T-helper 9 cell (primary cell): ENCODE measurements around the gene MAL.
A peak's percentile ranks its signal among the peaks of the same experiment; 100 is the strongest.
"Not testable (repeated sequence)": the region's sequence is repeated elsewhere in the genome, so short reads cannot be mapped to it uniquely, and the experiment has no call there.

ENCODE experiments used
- DNase-seq: peaks from one replicate; pipeline ENCODE4 v3.0.0-alpha.2; 2020

Gene MAL

GRCh38 chr2:95063086-95063958 is 37.8 kb downstream of the MAL start:
- no peak for DNase-seq

- no peak for DNase-seq
These were observed 42.7 kb downstream of the MAL start for GRCh38 chr2:95068256-95068655.

GRCh38 chr2:95069465-95069864 is 44.0 kb downstream of the MAL start:
- DNase-seq: no peak

- no peak for DNase-seq
These were observed 46.3 kb downstream of the MAL start for GRCh38 chr2:95071856-95072255.

GRCh38 chr2:95072424-95072823 is 46.9 kb downstream of the MAL start:
- no peak for DNase-seq

- no peak for DNase-seq
These were observed 48.6 kb downstream of the MAL start for GRCh38 chr2:95073856-95074662.

- peak; percentile 30 for DNase-seq
These were observed 49.3 kb downstream of the MAL start for GRCh38 chr2:95074663-95075439.

GRCh38 chr2:95075440-95076132 is 50.1 kb downstream of the MAL start:
- DNase-seq: no peak

- DNase-seq: peak; percentile 88
These were observed 51.4 kb downstream of the MAL start for GRCh38 chr2:95076705-95077529.

GRCh38 chr2:95077530-95077825 is 52.0 kb downstream of the MAL start:
- DNase-seq: no peak

GRCh38 chr2:95077861-95078603 is 52.5 kb downstream of the MAL start:
- no peak for DNase-seq

GRCh38 chr2:95079199-95079683 is 53.7 kb downstream of the MAL start:
- DNase-seq: no peak

GRCh38 chr2:95082477-95082876 is 57.0 kb downstream of the MAL start:
- no peak for DNase-seq

GRCh38 chr2:95086017-95086416 is 60.5 kb downstream of the MAL start:
- DNase-seq: no peak

- no peak for DNase-seq
These were observed 61.9 kb downstream of the MAL start for GRCh38 chr2:95087379-95087778.

GRCh38 chr2:95091885-95092555 is 66.5 kb downstream of the MAL start:
- no peak for DNase-seq

GRCh38 chr2:95098273-95098672 is 72.8 kb downstream of the MAL start:
- not testable (repeated sequence) for DNase-seq

GRCh38 chr2:95099910-95100309 is 74.4 kb downstream of the MAL start:
- DNase-seq: no peak
